K562 (cell line): Measurements from ENCODE around the gene CCK. TPM values are rescaled to one million over a fixed set of nuclear protein-coding genes. Genes with fewer than 3 reads are reported as not detected.

Source experiments
- ATAC-seq: fragments of 200-7000 bp; cut with Tn5 transposase; 3 replicates; pipeline ENCODE4 v1.9.1; 2020; ENCODE audit warnings: moderate library complexity
- BruUV-seq: library from RNA; stranded (reverse); fragments of 400-500 nt; replicated peaks from 2 replicates; lab custom pipeline; 2021; lab: Mats Ljungman, UMichigan
- CTCF ChIA-PET: fragments of 300-600 bp; formaldehyde crosslinking; extraction: SDS; loops from one replicate; lab custom pipeline; 2021; ENCODE audit warnings: low intra/inter-chr PET ratio; lab: Yijun Ruan, JAX
- POLR2A ChIA-PET: fragments of 300-600, 350-650 bp; sonication (Branson Sonifier 250); formaldehyde crosslinking; extraction: SDS; loops from one replicate; lab custom pipeline; 2021; ENCODE audit warnings: antibody characterized with exemption, inconsistent platforms; lab: Yijun Ruan, JAX
- DNase-seq, 4 experiments: peaks; one replicate each; pipeline versions ENCODE4 v3.0.0 to v3.0.0-alpha.2; 2011 to 2018; ENCODE audit warnings: low spot score in 3 of 4, mixed read lengths in 3 of 4; ENCODE audit errors: extremely low read depth in 1 of 4
- FAIRE-seq: peaks from 2 replicates; lab custom pipeline; 2011; peaks lifted over from hg19 to GRCh38; lab: Jason Lieb, UNC
- H2AFZ ChIP-seq: 2 replicates; pipeline ENCODE4 v1.6.0; 2011; ENCODE audit warnings: low read depth, low read length, control low read depth, inconsistent platforms
- H3K27ac ChIP-seq: fragments of 200-600 bp; 3 replicates; pipeline ENCODE4 v1.8.0; 2011; ENCODE audit warnings: low read depth, mild to moderate bottlenecking, control low read depth, inconsistent platforms, low read length, moderate library complexity, mixed read lengths; ENCODE audit errors: extremely low read depth
- H3K27me3 ChIP-seq, 2 experiments: fragments of 300-600 bp in 1 of 2; 2 replicates in 1 of 2; 3 replicates in 1 of 2; pipeline versions ENCODE4 v1.6.0 to v1.8.0; 2011; ENCODE audit warnings: inconsistent platforms in 2 of 2, low read length in 2 of 2, mild to moderate bottlenecking in 1 of 2, mixed read lengths in 1 of 2, moderate library complexity in 1 of 2; ENCODE audit not compliant: control insufficient read depth in 2 of 2, insufficient read depth in 2 of 2
- H3K36me3 ChIP-seq: fragments of 300-600 bp; 3 replicates; pipeline ENCODE4 v1.8.0; 2011; ENCODE audit warnings: mild to moderate bottlenecking, low read length, inconsistent platforms; ENCODE audit not compliant: control insufficient read depth, insufficient read depth
- H3K4me1 ChIP-seq, 2 experiments: fragments of 200-600 bp in 1 of 2; replicated peaks in 1 of 2; 2 replicates in 1 of 2; 3 replicates in 1 of 2; pipeline versions ENCODE4 v1.5.1 to v1.8.0; 2011; ENCODE audit warnings: inconsistent platforms in 2 of 2, low read length in 2 of 2, mild to moderate bottlenecking in 1 of 2, mixed read lengths in 1 of 2, moderate library complexity in 1 of 2; ENCODE audit not compliant: control insufficient read depth in 2 of 2, insufficient read depth in 2 of 2
- H3K4me2 ChIP-seq: 2 replicates; pipeline ENCODE4 v1.6.1; 2011; ENCODE audit warnings: low read length, control low read depth, inconsistent platforms, mixed read lengths; ENCODE audit not compliant: insufficient read depth
- H3K4me3 ChIP-seq: fragments of 200-600 bp; sonication (generic), shearing (Covaris generic); 2 replicates; pipeline ENCODE4 v1.5.1; 2016; ENCODE audit warnings: control low read depth, inconsistent platforms
- H3K79me2 ChIP-seq: fragments of 200-600 bp; 3 replicates; pipeline ENCODE4 v1.8.0; 2011; ENCODE audit warnings: low read length, inconsistent platforms; ENCODE audit not compliant: control insufficient read depth, insufficient read depth
- H3K9ac ChIP-seq, 2 experiments: 2 replicates each; pipeline versions ENCODE4 v1.6.0 to v1.6.1; 2011; ENCODE audit warnings: low read depth in 2 of 2, low read length in 2 of 2, control low read depth in 1 of 2, inconsistent platforms in 1 of 2, mild to moderate bottlenecking in 1 of 2, mixed read lengths in 1 of 2; ENCODE audit not compliant: insufficient read depth in 1 of 2
- H3K9me1 ChIP-seq: one replicate; pipeline ENCODE4 v1.6.0; 2011; ENCODE audit warnings: inconsistent platforms, mild to moderate bottlenecking, low read length, moderate library complexity; ENCODE audit not compliant: control insufficient read depth, insufficient read depth
- H3K9me3 ChIP-seq: replicated peaks from 2 replicates; pipeline ENCODE4 v1.5.1; 2011; ENCODE audit warnings: low read depth, low read length, inconsistent platforms; ENCODE audit not compliant: control insufficient read depth, insufficient read depth
- H4K20me1 ChIP-seq: replicated peaks from 2 replicates; pipeline ENCODE4 v1.6.1; 2011; ENCODE audit warnings: low read length, inconsistent platforms, mixed read lengths; ENCODE audit not compliant: control insufficient read depth, insufficient read depth
- BDP1 ChIP-seq: IDR thresholded peaks from 3 replicates; pipeline ENCODE4 v1.6.1; 2011; ENCODE audit not compliant: insufficient read length, insufficient read depth
- CHD1 ChIP-seq: fragments of 200-600 bp; sonication (generic); IDR thresholded peaks from one replicate; pipeline ENCODE4 v1.6.1; 2012; ENCODE audit warnings: mild to moderate bottlenecking, moderate library complexity, low read length, inconsistent platforms
- CREBBP ChIP-seq: IDR thresholded peaks from one replicate; pipeline ENCODE4 v1.6.1; 2012; ENCODE audit warnings: low read depth, mild to moderate bottlenecking, control low read depth, inconsistent platforms, low read length
- CREM ChIP-seq: IDR thresholded peaks from 2 replicates; pipeline ENCODE4 v1.6.1; 2014; ENCODE audit warnings: antibody characterized with exemption, low read depth
- KHSRP ChIP-seq: fragments of 450-650 bp; IDR thresholded peaks from 2 replicates; pipeline ENCODE4 v1.6.1; 2017
- KLF16 ChIP-seq: IDR thresholded peaks from 2 replicates; pipeline ENCODE4 v1.6.1; 2016; ENCODE audit warnings: antibody characterized with exemption
- MIER1 ChIP-seq: fragments of 450-650 bp; IDR thresholded peaks from 2 replicates; pipeline ENCODE4 v1.6.1; 2016; ENCODE audit warnings: antibody characterized with exemption, mild to moderate bottlenecking, low read depth
- MYC ChIP-seq, 2 experiments: fragments of 250-450 bp in 1 of 2; sonication (Bioruptor Pico) in 1 of 2; IDR thresholded peaks; 2 replicates each; pipeline versions ENCODE4 v1.5.1 to v1.6.1; 2012 to 2021; ENCODE audit warnings: low read depth in 2 of 2, borderline replicate concordance in 1 of 2, improper control_type of control experiment in 1 of 2, low read length in 1 of 2, mild to moderate bottlenecking in 1 of 2, moderate library complexity in 1 of 2
- NCOA1 ChIP-seq: fragments of 450-650 bp; IDR thresholded peaks from 2 replicates; pipeline ENCODE4 v1.6.1; 2016; ENCODE audit warnings: low read depth
- RFX5 ChIP-seq: IDR thresholded peaks from 2 replicates; pipeline ENCODE4 v1.6.1; 2011; ENCODE audit warnings: low read depth, mild to moderate bottlenecking, improper control_type of control experiment, low read length
- SMAD4 ChIP-seq: fragments of 250-450 bp; sonication (Bioruptor Pico); conservative IDR thresholded peaks from 2 replicates; pipeline ENCODE4 v1.8.0; 2021; ENCODE audit warnings: inconsistent platforms, mild to moderate bottlenecking, moderate library complexity
- SNRNP70 ChIP-seq: fragments of 200-400 bp; formaldehyde crosslinking; optimal IDR thresholded peaks from 2 replicates; pipeline ENCODE3; 2017; ENCODE audit warnings: low read depth, low read length
- ZFP30 ChIP-seq: fragments of 250-450 bp; sonication (Bioruptor Pico); IDR thresholded peaks from 2 replicates; pipeline ENCODE4 v1.8.0; 2022; ENCODE audit warnings: moderate library complexity, mild to moderate bottlenecking, inconsistent platforms, borderline replicate concordance
- ZNF668 ChIP-seq: fragments of 250-450 bp; sonication (Bioruptor Pico); IDR thresholded peaks from 2 replicates; pipeline ENCODE4 v1.8.0; 2022; ENCODE audit warnings: mild to moderate bottlenecking, inconsistent platforms
- WGBS: fragments of 100-300 bp; shearing (Covaris generic); methylation state at CpG from one replicate; pipeline ENCODE4 v1.1.6; 2016; ENCODE audit warnings: low coverage, mixed read lengths; ENCODE audit not compliant: insufficient coverage; ENCODE audit errors: missing lambda C conversion rate; 5-methylcytosine and 5-hydroxymethylcytosine counted together
- in situ Hi-C: fragments of 300-500 bp; cut with MboI; formaldehyde crosslinking; loops from 4 replicates; pipeline ENCODE4 v1.15.0; 2018; ENCODE audit warnings: inconsistent platforms, mixed read lengths
- intact Hi-C: fragments of 100-400 bp; cut with micrococcal nuclease; formaldehyde crosslinking; loops from 2 replicates; pipeline ENCODE4 v1.14.2; 2022
- polyA plus RNA-seq, 8 experiments: library from polyadenylated mRNA; depleted of rRNA in 4 of 8; stranded (reverse) in 5 of 8; unstranded in 3 of 8; fragments of >200 nt; fragmentation: Nextera tagmentation in 2 of 8; fragmentation: Illumina TruSeq in 1 of 8; extraction: Ambion mirVana in 2 of 8; extraction: Trizol in 1 of 8; gene quantifications; 2 replicates each; pipeline versions ENCODE4 v1.2.1 to v1.2.3, GENCODE V29; 2011 to 2014; ENCODE audit warnings: inconsistent platforms in 1 of 8, missing spikeins in 1 of 8
- total RNA-seq, 7 experiments: library from RNA; depleted of rRNA in 6 of 7; stranded (reverse); fragments of >200 nt in 6 of 7; fragmentation: Illumina TruSeq in 2 of 7; extraction: Trizol in 2 of 7; gene quantifications; 2 replicates each; pipeline versions ENCODE4 v1.2.1 to v1.2.3, GENCODE V29; 2011 to 2021; ENCODE audit warnings: low replicate concordance in 1 of 7
- TF ChIP-seq, protein P1 (sequence below), 2 experiments: fragments of 450-650 bp; IDR thresholded peaks; 2 replicates each; pipeline ENCODE4 v1.6.1; 2018; ENCODE audit warnings: mild to moderate bottlenecking in 2 of 2, low read depth in 1 of 2; ENCODE audit not compliant: partially characterized antibody in 2 of 2
- TF ChIP-seq, protein P2 (sequence below): sonication (generic); formaldehyde crosslinking; IDR thresholded peaks from 2 replicates; pipeline ENCODE4 v1.8.0; 2022; ENCODE audit warnings: mild to moderate bottlenecking, low read depth, missing genetic modification reagents
- TF ChIP-seq, protein P3 (sequence below): sonication (generic); formaldehyde crosslinking; IDR thresholded peaks from 2 replicates; pipeline ENCODE4 v1.9.0; 2022; ENCODE audit warnings: mild to moderate bottlenecking, missing genetic modification reagents
- TF ChIP-seq, protein P4 (sequence below): sonication (generic); formaldehyde crosslinking; IDR thresholded peaks from 2 replicates; pipeline ENCODE4 v1.8.0; 2022; ENCODE audit warnings: missing genetic modification reagents, mild to moderate bottlenecking, borderline replicate concordance

Gene CCK
- total and polyA plus RNA-seq, 9 of the 15 experiments (the other 6 are each of a cell fraction or from before 2014, with no cell fraction given), result not detected

DNA sequence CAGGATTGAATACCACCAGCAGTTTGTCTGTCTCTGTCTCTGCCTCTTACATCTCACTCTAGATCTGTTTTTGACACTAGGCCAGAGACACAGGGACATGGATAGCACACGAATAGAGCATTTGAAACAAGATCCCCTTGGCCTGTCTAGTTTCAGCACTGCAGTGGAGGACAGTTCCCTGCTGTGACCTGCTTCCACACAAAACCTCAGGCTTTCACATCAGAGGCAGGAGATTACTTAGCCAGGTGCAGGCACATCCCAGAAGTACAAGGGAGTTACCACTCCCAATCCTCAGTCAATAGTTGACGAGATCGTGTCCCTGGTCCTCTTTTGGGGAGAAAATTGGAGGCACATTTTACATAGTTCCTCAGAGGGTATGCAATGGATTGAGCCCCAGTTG, 34.0 kb upstream of the CCK start:
- Histone ChIP-seq H3K4me2 (no peak overlapping the region), H4K20me1 (0 out of 2 replicates have a peak, but pooled peaks cover 4% of the 10 kb centered on the region), H3K9me1 (no peaks in the 10 kb centered on the region), H3K27me3 (no peaks in the 10 kb centered on the region; a peak in 1 of 5 replicates), H3K4me1 (no peaks in the 10 kb centered on the region), H3K9me3 (no peaks in the 10 kb centered on the region), H3K9ac (no peak overlapping the region), H3K36me3 (no peaks in the 10 kb centered on the region), H2AFZ (no peak overlapping the region), H3K79me2 (no peaks in the 10 kb centered on the region), H3K27ac (no peak overlapping the region), H3K4me3 (no peak overlapping the region)
- DNase-seq, result peak in 2 of 4 experiments; percentile 29 to 40
- 2% methylated on average over 3 of the region's 3 CpGs for WGBS
- in situ Hi-C loops, result no loop called here
- peak; percentile 64; the same call in 2 of the 3 replicates for ATAC-seq
- intact Hi-C loops, result no loop called here
- FAIRE-seq, result peak; percentile 74
- BruUV-seq, result no TSS peak
- CTCF ChIA-PET, result interaction anchor here (0.6 kb wide), 2 partner anchors 236 to 1684 kb away, joined by 3 to 4 read pairs; no protein-coding TSS in a partner anchor
- POLR2A ChIA-PET, result no interaction called here
- 0 out of 2 replicates have a peak, but pooled peaks have one; percentile 24 for TF ChIP-seq CREM
- TF ChIP-seq NCOA1, result peak; percentile 44; the same call in 1 of the 2 replicates
- TF ChIP-seq, protein P1, sequence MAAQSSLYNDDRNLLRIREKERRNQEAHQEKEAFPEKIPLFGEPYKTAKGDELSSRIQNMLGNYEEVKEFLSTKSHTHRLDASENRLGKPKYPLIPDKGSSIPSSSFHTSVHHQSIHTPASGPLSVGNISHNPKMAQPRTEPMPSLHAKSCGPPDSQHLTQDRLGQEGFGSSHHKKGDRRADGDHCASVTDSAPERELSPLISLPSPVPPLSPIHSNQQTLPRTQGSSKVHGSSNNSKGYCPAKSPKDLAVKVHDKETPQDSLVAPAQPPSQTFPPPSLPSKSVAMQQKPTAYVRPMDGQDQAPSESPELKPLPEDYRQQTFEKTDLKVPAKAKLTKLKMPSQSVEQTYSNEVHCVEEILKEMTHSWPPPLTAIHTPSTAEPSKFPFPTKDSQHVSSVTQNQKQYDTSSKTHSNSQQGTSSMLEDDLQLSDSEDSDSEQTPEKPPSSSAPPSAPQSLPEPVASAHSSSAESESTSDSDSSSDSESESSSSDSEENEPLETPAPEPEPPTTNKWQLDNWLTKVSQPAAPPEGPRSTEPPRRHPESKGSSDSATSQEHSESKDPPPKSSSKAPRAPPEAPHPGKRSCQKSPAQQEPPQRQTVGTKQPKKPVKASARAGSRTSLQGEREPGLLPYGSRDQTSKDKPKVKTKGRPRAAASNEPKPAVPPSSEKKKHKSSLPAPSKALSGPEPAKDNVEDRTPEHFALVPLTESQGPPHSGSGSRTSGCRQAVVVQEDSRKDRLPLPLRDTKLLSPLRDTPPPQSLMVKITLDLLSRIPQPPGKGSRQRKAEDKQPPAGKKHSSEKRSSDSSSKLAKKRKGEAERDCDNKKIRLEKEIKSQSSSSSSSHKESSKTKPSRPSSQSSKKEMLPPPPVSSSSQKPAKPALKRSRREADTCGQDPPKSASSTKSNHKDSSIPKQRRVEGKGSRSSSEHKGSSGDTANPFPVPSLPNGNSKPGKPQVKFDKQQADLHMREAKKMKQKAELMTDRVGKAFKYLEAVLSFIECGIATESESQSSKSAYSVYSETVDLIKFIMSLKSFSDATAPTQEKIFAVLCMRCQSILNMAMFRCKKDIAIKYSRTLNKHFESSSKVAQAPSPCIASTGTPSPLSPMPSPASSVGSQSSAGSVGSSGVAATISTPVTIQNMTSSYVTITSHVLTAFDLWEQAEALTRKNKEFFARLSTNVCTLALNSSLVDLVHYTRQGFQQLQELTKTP (IDR thresholded peaks at IDR 0.05; ENCODE audit: low read depth in 1 of 2, partially characterized antibody in 2 of 2), result peak in 1 of 2 experiments; percentile 84
- TF ChIP-seq, protein P2, sequence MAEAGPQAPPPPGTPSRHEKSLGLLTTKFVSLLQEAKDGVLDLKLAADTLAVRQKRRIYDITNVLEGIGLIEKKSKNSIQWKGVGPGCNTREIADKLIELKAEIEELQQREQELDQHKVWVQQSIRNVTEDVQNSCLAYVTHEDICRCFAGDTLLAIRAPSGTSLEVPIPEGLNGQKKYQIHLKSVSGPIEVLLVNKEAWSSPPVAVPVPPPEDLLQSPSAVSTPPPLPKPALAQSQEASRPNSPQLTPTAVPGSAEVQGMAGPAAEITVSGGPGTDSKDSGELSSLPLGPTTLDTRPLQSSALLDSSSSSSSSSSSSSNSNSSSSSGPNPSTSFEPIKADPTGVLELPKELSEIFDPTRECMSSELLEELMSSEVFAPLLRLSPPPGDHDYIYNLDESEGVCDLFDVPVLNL (CRISPR knock-in tag), result no peak
- no peak for TF ChIP-seq ZNF668
- TF ChIP-seq SMAD4, result no peak
- no peak for TF ChIP-seq CHD1
- no peak for TF ChIP-seq BDP1
- TF ChIP-seq MIER1, result peak; percentile 94
- no peak for TF ChIP-seq SNRNP70
- TF ChIP-seq ZFP30 (CRISPR knock-in tag), result no peak
- no peak for TF ChIP-seq MYC (IDR thresholded peaks at IDR 0.05; ENCODE audit: low read depth, low read length)
- TF ChIP-seq MYC (CRISPR knock-in tag; IDR thresholded peaks at IDR 0.05; ENCODE audit: borderline replicate concordance, low read depth), result no peak
- no peak for TF ChIP-seq RFX5
- no peak for TF ChIP-seq KLF16
- TF ChIP-seq, protein P3, sequence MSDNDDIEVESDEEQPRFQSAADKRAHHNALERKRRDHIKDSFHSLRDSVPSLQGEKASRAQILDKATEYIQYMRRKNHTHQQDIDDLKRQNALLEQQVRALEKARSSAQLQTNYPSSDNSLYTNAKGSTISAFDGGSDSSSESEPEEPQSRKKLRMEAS, result no peak
- TF ChIP-seq KHSRP, result no peak
- TF ChIP-seq, protein P4, sequence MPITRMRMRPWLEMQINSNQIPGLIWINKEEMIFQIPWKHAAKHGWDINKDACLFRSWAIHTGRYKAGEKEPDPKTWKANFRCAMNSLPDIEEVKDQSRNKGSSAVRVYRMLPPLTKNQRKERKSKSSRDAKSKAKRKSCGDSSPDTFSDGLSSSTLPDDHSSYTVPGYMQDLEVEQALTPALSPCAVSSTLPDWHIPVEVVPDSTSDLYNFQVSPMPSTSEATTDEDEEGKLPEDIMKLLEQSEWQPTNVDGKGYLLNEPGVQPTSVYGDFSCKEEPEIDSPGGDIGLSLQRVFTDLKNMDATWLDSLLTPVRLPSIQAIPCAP (CRISPR knock-in tag), result no peak
- TF ChIP-seq CREBBP, result no peak
